Endothelial cell of umbilical vein (primary cell): Measurements from ENCODE around the gene GPR107. TPM values are rescaled to one million over a fixed set of nuclear protein-coding genes. Genes with fewer than 3 reads are reported as not detected.

Experiments
- BruUV-seq: library from RNA; stranded (reverse); fragments of 400-500 nt; replicated peaks from 2 replicates; lab custom pipeline; 2021; lab: Mats Ljungman, UMichigan
- CTCF ChIA-PET: fragments of 300-600, 350-600 bp; sonication (Branson Sonifier 250); formaldehyde crosslinking; loops from one replicate; lab custom pipeline; 2021; ENCODE audit warnings: antibody characterized with exemption, inconsistent platforms; lab: Charles Lee
- POLR2A ChIA-PET: fragments of 300-600, 350-600 bp; sonication (Branson Sonifier 250); formaldehyde crosslinking; loops from one replicate; lab custom pipeline; 2021; ENCODE audit warnings: antibody characterized with exemption, inconsistent platforms; lab: Charles Lee
- DNase-seq: peaks from one replicate; pipeline ENCODE4 v3.0.0-alpha.2; 2011; ENCODE audit warnings: low read depth, low spot score
- FAIRE-seq: peaks from 2 replicates; lab custom pipeline; 2011; peaks lifted over from hg19 to GRCh38; lab: Jason Lieb, UNC
- H2AFZ ChIP-seq: 2 replicates; pipeline ENCODE4 v1.6.0; 2012; ENCODE audit warnings: low read depth, low read length, control low read depth, inconsistent platforms
- H3K27ac ChIP-seq: 2 replicates; pipeline ENCODE4 v1.5.1; 2011; ENCODE audit warnings: low read depth, mild to moderate bottlenecking, control low read depth, low read length, moderate library complexity; ENCODE audit not compliant: insufficient read depth
- H3K27me3 ChIP-seq, 2 experiments: 2 replicates each; pipeline versions ENCODE4 v1.6.0 to v1.6.1; 2011; ENCODE audit warnings: low read length in 2 of 2, mixed read lengths in 1 of 2; ENCODE audit not compliant: control insufficient read depth in 2 of 2, insufficient read depth in 2 of 2
- H3K36me3 ChIP-seq, 2 experiments: 2 replicates in 1 of 2; 3 replicates in 1 of 2; pipeline ENCODE4 v1.5.1; 2011; ENCODE audit warnings: low read length in 2 of 2, mild to moderate bottlenecking in 1 of 2, moderate library complexity in 1 of 2; ENCODE audit not compliant: control insufficient read depth in 2 of 2, insufficient read depth in 2 of 2; ENCODE audit errors: extremely low read depth in 1 of 2
- H3K4me1 ChIP-seq: 3 replicates; pipeline ENCODE4 v1.5.1; 2011; ENCODE audit warnings: mild to moderate bottlenecking, low read length; ENCODE audit not compliant: control insufficient read depth, insufficient read depth; ENCODE audit errors: extremely low read depth
- H3K4me2 ChIP-seq: 2 replicates; pipeline ENCODE4 v1.6.1; 2011; ENCODE audit warnings: low read length, control low read depth, mixed read lengths; ENCODE audit not compliant: insufficient read depth
- H3K4me3 ChIP-seq, 3 experiments: fragments of 200-600 bp in 1 of 3; sonication (generic), shearing (Covaris generic) in 1 of 3; replicated peaks in 1 of 3; 2 replicates each; pipeline ENCODE4 v1.5.1; 2011 to 2016; ENCODE audit warnings: control low read depth in 3 of 3, low read length in 3 of 3, mild to moderate bottlenecking in 2 of 3, inconsistent platforms in 1 of 3, low read depth in 1 of 3, moderate library complexity in 1 of 3; ENCODE audit not compliant: insufficient read depth in 1 of 3
- H3K79me2 ChIP-seq: 2 replicates; pipeline ENCODE4 v1.6.0; 2012; ENCODE audit warnings: low read length, inconsistent platforms; ENCODE audit not compliant: control insufficient read depth, insufficient read depth
- H3K9ac ChIP-seq: replicated peaks from 2 replicates; pipeline ENCODE3; 2011; ENCODE audit warnings: low read length, control low read depth; ENCODE audit not compliant: insufficient read depth; ENCODE audit errors: extremely low read depth
- H3K9me1 ChIP-seq: replicated peaks from 3 replicates; pipeline ENCODE4 v1.6.0; 2011; ENCODE audit warnings: mild to moderate bottlenecking, low read length; ENCODE audit not compliant: control insufficient read depth, insufficient read depth; ENCODE audit errors: extremely low read depth
- H3K9me3 ChIP-seq: replicated peaks from 2 replicates; pipeline ENCODE4 v1.5.1; 2012; ENCODE audit warnings: low read length, inconsistent platforms; ENCODE audit not compliant: control insufficient read depth, insufficient read depth
- H4K20me1 ChIP-seq: replicated peaks from 2 replicates; pipeline ENCODE3; 2011; ENCODE audit warnings: mild to moderate bottlenecking, low read length; ENCODE audit not compliant: control insufficient read depth, insufficient read depth; ENCODE audit errors: extremely low read depth
- CTCF ChIP-seq, 2 donors: IDR thresholded peaks; 1 replicate in 1 of 2; 2 replicates in 1 of 2; pipeline ENCODE4 v1.5.1; 2011; ENCODE audit warnings: low read length in 2 of 2, mild to moderate bottlenecking in 2 of 2, moderate library complexity in 2 of 2, control low read depth in 1 of 2, inconsistent platforms in 1 of 2, low read depth in 1 of 2; ENCODE audit not compliant: insufficient read depth in 1 of 2; ENCODE audit errors: extremely low read depth in 1 of 2
- EZH2 ChIP-seq: IDR thresholded peaks from 2 replicates; pipeline ENCODE4 v1.6.1; 2012; ENCODE audit warnings: borderline replicate concordance, low read depth, mild to moderate bottlenecking, moderate library complexity, low read length, inconsistent platforms; ENCODE audit not compliant: severe bottlenecking
- FOS ChIP-seq: IDR thresholded peaks from 2 replicates; pipeline ENCODE4 v1.6.1; 2011; ENCODE audit warnings: mild to moderate bottlenecking, low read length, moderate library complexity, borderline replicate concordance; ENCODE audit not compliant: insufficient read depth
- GATA2 ChIP-seq: IDR thresholded peaks from 2 replicates; pipeline ENCODE4 v1.7.0; 2011; ENCODE audit warnings: low read depth, mild to moderate bottlenecking, moderate library complexity, mixed read lengths, low read length; ENCODE audit not compliant: insufficient read length, insufficient read depth
- JUN ChIP-seq: IDR thresholded peaks from 2 replicates; pipeline ENCODE4 v1.6.1; 2011; ENCODE audit warnings: borderline replicate concordance, low read depth; ENCODE audit not compliant: insufficient read length, insufficient read depth
- MAX ChIP-seq: IDR thresholded peaks from 2 replicates; pipeline ENCODE4 v1.6.1; 2011; ENCODE audit not compliant: insufficient read depth, insufficient read length
- MYC ChIP-seq: IDR thresholded peaks from one replicate; pipeline ENCODE4 v1.6.1; 2011; ENCODE audit warnings: mild to moderate bottlenecking, low read depth, low read length
- POLR2A ChIP-seq: IDR thresholded peaks from 2 replicates; pipeline ENCODE4 v1.6.1; 2012; ENCODE audit warnings: low read depth, mild to moderate bottlenecking, control low read depth, low read length
- POLR2AphosphoS5 ChIP-seq: IDR thresholded peaks from 2 replicates; pipeline ENCODE4 v1.6.1; 2012; ENCODE audit warnings: low read depth, mild to moderate bottlenecking, control low read depth, low read length, moderate library complexity; ENCODE audit not compliant: insufficient read depth
- dilution Hi-C: fragments of 300-500 bp; cut with MboI; formaldehyde crosslinking; loops from one replicate; pipeline ENCODE4 v1.15.0; 2019; ENCODE audit warnings: low sequenced_read_pairs; ENCODE audit not compliant: extremely low pct_ligation_motif_present
- intact Hi-C: fragments of 100-400 bp; cut with micrococcal nuclease; formaldehyde crosslinking; loops from one replicate; pipeline ENCODE4 v1.10.0; 2022
- polyA plus RNA-seq, 4 experiments: library from polyadenylated mRNA; depleted of rRNA in 3 of 4; stranded (reverse) in 3 of 4; unstranded in 1 of 4; fragments of >200 nt; gene quantifications; 2 replicates each; pipeline versions ENCODE4 v1.2.1 to v1.2.3, GENCODE V29; 2011 to 2012; ENCODE audit warnings: missing spikeins in 1 of 4
- total RNA-seq: library from RNA; stranded (reverse); gene quantifications from 2 replicates; pipeline ENCODE4 v1.2.3, GENCODE V29; 2021

The GPR107 gene
- total and polyA plus RNA-seq, 2 donors (not counting 3 experiments of a cell fraction or from before 2014, with no cell fraction given) = 27.2 to 38.9 TPM

GRCh38 chr9:130122456-130122855 is 68.8 kb downstream of the GPR107 start:
- ChIA-PET CTCF (no interaction called here), POLR2A (no interaction called here)
- Histone ChIP-seq H3K9ac (no peak overlapping the region), H3K27ac (no peak overlapping the region), H4K20me1 (no peaks in the 10 kb centered on the region), H3K4me3 (no peak overlapping the region), H3K4me2 (no peak overlapping the region), H3K9me1 (no peaks in the 10 kb centered on the region), H3K9me3 (no peaks in the 10 kb centered on the region), H2AFZ (no peak overlapping the region), H3K79me2 (no peaks in the 10 kb centered on the region), H3K27me3 (no peaks in the 10 kb centered on the region), H3K4me1 (peaks cover 9% of the 10 kb centered on the region), H3K36me3 (peaks cover 3 to 14% of the 10 kb centered on the region in 2 experiments)
- DNase-seq (no peak), FAIRE-seq (no peak)
- TF ChIP-seq POLR2AphosphoS5 = no peak
- no peak for TF ChIP-seq MYC
- TF ChIP-seq POLR2A = no peak
- TF ChIP-seq JUN = no peak
- no peak for TF ChIP-seq CTCF (IDR thresholded peaks at IDR 0.05; ENCODE audit: extremely low read depth in 1 of 2, insufficient read depth in 1 of 2, low read depth in 1 of 2, low read length in 2 of 2)
- TF ChIP-seq GATA2 = no peak
- no peak for TF ChIP-seq EZH2
- TF ChIP-seq FOS = no peak
- TF ChIP-seq MAX = no peak
- dilution Hi-C loops (no loop called here), intact Hi-C loops (no loop called here)
- BruUV-seq = no TSS peak
